Ovary (tissue), 3 donors: ENCODE measurements around the gene RBM48.

Source experiments
- EP300 ChIP-seq: sonication (generic); formaldehyde crosslinking; IDR thresholded peaks from one replicate; pipeline ENCODE4 v1.6.1; 2017; ENCODE audit warnings: antibody characterized with exemption
- POLR2A ChIP-seq: fragments of 450-650 bp; IDR thresholded peaks from one replicate; pipeline ENCODE4 v1.6.1; 2017; ENCODE audit warnings: antibody characterized with exemption, mild to moderate bottlenecking, moderate library complexity
- TF ChIP-seq, protein P1 (sequence below), 3 donors: fragments of 450-650 bp in 2 of 3; fragments of 200-600 bp in 1 of 3; IDR thresholded peaks; one replicate each; pipeline versions ENCODE4 v1.5.1 to v1.8.0; 2016 to 2022; ENCODE audit warnings: antibody characterized with exemption in 3 of 3, mild to moderate bottlenecking in 1 of 3
- donor health status: DM: no; HTN: no; CAD: no.

DNA sequence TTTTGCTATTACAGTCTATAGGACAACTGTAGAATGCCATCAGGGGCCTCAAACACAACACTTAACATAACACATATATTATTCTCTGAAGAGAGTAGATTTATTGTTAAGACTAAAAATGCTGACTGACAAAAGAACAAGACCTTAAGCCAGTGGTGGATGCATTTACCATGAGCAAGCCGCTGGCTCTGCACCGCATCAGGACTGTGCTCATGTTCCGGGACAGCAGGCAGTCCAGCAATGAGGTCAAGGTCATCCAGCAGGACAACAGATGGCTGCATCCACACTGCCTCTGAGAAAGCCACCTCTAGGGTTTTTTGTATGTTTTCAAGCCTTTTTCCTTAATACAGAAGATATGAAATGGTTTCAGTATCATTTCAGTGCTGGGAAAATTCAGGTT, 24.0 kb upstream of the RBM48 start:
- TF ChIP-seq, protein P1, sequence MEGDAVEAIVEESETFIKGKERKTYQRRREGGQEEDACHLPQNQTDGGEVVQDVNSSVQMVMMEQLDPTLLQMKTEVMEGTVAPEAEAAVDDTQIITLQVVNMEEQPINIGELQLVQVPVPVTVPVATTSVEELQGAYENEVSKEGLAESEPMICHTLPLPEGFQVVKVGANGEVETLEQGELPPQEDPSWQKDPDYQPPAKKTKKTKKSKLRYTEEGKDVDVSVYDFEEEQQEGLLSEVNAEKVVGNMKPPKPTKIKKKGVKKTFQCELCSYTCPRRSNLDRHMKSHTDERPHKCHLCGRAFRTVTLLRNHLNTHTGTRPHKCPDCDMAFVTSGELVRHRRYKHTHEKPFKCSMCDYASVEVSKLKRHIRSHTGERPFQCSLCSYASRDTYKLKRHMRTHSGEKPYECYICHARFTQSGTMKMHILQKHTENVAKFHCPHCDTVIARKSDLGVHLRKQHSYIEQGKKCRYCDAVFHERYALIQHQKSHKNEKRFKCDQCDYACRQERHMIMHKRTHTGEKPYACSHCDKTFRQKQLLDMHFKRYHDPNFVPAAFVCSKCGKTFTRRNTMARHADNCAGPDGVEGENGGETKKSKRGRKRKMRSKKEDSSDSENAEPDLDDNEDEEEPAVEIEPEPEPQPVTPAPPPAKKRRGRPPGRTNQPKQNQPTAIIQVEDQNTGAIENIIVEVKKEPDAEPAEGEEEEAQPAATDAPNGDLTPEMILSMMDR (IDR thresholded peaks at IDR 0.05), result no peak
- TF ChIP-seq POLR2A (no peak), EP300 (no peak)
